ENCODE results near the gene FAM43B.

Gene FAM43B

GRCh38 chr1:20552728-20553445, 514 bp downstream of the FAM43B start:
- no peak for DNase-seq (ENCODE audit: low spot score)

DNA sequence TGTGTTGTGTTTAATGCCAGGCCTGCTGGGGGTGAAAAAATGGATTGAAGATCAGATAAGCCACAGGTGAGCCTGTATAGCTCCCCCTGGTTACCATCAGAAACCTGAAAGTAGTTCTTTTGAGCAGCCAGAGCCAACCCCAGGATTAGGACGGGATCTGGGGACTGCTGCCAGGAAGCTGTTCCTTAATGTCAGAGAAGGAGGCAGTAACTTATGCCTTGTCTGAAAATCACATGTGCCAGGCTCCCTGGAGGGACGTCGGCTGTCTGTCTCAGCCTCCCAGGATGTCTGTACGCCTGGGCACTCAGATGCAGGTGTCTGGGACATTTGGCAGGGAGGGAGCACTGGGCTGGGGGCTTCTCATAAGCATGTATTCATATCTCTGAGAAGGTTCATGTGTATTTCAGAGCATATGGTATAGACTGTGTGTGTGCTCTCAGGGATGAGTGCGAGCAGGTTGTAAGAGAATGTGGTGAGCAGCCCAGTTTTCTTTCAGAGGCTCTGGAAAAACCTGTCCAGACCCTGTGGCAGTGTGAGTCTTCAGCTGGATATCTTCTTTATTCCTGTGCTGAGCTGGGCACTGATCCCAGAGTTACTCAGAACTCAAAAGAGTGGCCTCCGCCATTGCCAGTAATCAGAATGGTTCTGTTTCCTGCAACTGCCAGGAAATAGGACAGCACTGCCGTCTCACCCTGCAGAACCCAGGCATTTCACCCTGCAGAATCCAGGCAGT, 2.8 kb downstream of the FAM43B start:
- no peak for DNase-seq (ENCODE audit: low spot score)

DNA sequence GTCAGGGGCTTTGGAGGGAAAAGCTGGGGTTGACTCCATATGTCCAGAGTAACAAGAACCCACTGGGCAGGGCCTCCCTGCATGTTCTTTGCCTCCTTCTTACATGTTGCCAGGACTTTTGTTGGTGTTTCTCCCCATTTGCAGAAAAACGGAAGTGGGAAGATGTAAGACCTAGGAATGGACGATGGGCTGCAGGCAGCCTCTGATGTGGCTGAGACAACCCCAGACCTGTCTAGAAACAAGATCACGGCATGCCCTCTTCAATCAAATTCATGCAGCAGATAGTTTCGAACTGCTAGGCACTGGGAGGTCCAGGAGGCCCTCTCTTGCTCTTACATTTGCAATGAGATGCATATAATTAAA, 3.4 kb downstream of the FAM43B start:
- DNase-seq (ENCODE audit: low spot score) = no peak

GRCh38 chr1:20558191-20558590, 5.8 kb downstream of the FAM43B start:
- no peak for DNase-seq (ENCODE audit: low spot score)

DNA sequence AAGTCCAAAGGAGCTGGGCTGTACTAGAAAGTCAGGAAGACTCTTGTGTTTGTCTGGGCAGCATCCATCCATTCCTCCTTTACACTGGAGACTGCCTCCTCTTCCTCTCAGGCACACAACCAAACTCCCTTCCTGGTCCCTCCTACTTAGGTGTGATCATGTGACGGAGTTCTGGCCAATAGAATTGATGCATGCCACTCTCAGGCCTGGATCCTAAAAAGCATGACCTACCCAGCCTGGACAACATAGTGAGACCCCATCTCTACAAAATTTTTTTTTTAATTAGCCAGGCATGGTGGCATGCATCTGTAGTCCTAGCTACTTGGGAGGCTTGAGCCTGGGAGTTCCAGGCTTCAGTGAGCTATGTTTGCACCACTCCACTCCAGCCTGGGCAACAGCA, 8.6 kb downstream of the FAM43B start:
- no peak for DNase-seq (ENCODE audit: low spot score)

DNA sequence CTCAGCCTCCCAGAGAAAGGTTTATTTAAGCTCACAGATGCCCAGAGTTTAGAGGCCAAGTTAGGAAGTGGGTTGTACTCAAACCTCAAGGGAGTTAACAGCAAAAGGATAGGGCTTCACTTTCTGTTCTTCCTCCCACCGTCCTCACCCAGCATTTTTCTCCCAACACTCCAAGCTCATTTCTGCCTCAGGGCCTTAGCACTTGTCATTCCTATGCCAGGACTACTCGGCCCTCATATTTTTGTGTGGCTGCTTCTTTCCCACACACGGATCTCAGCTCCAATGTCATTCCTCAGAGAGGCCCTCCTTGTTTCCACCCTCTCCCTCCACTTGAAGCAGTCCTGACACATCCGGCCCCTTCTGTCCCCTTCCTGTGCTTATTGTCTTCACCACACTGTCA, 12.9 kb downstream of the FAM43B start:
- no peak for DNase-seq (ENCODE audit: low spot score)

DNA sequence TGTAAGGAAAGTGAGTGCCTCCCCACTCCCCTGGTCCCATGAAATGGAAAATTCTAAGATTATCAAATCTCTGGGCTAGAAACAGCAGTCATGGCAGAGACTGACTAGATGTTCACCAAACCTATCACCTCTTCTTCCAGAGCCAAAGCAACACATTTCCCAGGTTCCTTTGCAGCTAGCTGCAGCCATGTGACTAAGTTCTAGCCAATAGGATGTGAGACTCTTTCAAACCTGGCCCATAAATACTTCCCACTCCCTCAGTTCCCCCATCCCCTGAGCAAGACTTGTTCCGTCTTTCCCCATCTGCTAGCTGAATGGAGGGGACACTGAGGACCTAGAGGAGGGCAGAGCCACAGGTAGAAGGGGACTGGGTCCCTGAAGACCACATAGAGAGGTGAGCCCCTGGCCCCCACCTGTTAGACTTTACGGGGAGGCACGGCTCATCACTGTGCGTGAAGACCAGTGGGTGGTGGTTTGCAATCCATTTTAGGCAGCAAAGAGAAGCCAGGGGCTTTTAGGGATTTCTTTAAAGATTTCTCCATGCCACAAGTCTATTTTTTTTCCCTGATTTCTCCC, 17.2 kb downstream of the FAM43B start:
- DNase-seq (ENCODE audit: low spot score) = no peak

- no peak for DNase-seq (ENCODE audit: low spot score)
These were observed 19.1 kb downstream of the FAM43B start for GRCh38 chr1:20571427-20571826.

GRCh38 chr1:20573987-20574386, 21.6 kb downstream of the FAM43B start:
- DNase-seq (ENCODE audit: low spot score) = no peak

DNA sequence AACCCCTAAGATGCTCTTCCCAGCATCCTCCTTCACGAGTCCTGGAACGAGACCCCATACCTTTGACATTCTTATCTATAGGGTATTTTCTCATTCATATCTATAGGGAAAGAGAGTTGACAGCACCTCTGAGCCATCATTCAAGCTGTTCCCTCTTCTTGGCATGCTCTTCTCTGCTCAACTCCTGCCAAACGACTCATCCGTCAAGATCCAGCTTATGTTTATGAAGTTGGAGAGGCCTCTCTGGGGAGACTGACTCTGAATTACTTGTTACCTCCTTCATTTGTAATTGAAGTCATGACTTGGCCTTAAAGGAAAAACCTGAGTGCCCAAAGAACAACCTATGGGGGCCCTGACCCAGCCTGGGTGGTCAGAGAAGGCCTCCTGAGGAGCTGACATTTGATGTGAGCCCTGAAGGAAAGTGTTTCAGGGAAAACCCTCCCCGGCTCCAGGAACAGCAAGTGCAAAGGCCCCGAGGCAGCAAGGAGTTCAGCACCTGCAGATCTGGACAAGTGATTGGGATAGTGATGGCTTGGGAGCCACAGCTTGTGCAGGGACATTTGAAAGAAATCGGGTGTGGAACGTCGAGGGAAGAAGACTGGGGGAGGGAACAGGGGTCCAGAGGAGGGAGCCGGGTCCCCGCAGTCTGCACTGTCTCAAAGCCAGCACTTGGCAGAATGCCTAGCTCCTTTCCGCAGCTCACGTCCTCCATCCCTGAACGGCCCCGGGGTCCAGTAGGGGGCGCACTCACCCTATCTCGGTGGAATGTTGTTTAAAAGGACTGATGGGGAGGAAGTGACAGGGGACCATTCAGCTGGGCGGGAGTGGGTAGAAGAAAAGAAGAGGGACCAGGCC, 22.5 kb downstream of the FAM43B start:
- DNase-seq (ENCODE audit: low spot score) = no peak

- no peak for DNase-seq (ENCODE audit: low spot score)
These were observed 23.4 kb downstream of the FAM43B start for GRCh38 chr1:20575541-20576336.

- no peak for DNase-seq (ENCODE audit: low spot score)
These were observed 25.7 kb downstream of the FAM43B start for GRCh38 chr1:20578062-20578461.

DNA sequence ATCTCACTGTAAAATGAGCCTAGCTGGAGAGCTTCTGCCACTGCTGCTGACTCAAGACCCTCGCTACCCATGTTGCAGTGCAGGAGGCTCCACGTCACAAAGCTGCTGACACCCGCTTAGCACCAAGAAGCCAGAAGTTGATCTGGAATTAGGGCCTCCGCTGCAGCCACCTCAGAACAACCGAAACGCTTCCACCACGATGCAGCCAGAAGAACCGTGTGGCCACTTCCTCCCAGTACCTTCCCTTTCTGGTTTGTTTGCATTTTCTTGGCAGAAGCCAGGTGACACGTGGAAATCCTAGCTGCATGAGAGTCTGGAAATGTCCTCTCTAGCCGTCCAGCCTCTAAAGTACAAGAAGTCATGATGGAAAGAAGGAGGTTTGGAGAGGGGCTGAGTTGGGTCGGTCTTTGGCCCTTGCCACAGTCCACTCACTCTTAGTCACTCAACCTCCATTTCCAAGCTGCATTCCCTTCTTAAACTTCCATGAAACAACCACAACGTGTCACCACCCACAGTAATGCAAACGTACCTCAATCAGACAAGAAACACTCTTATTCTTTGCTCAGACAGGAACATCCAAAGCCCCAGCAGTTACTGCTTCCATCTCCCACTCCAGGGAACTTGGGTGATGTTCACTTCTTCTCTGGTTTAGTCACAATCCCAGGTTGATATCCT, 26.5 kb downstream of the FAM43B start:
- no peak for DNase-seq (ENCODE audit: low spot score)

DNA sequence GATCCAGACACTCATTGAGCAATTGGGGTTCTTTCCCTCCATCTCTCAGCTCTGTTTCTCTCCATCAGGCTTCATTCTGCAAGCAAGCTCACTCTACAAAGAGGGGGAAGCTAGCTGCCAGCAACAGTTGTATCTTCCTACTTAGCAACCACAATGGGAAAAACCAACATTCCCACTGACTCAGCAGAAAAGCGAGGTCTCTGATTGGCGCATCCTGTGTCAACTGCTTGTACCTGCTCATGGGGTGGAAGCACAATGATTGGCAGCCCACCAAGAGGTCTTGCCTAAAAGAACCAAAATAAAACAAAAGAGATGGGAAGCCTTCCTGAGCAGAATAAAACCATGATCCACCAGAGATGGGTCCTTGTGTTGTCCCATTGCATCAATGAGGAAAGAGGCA, 32.5 kb downstream of the FAM43B start:
- no peak for DNase-seq (ENCODE audit: low spot score)

- DNase-seq (ENCODE audit: low spot score) = no peak
These were observed 34.7 kb downstream of the FAM43B start for GRCh38 chr1:20586953-20587660.

GRCh38 chr1:20587661-20588053, 35.3 kb downstream of the FAM43B start:
- no peak for DNase-seq (ENCODE audit: low spot score)

DNA sequence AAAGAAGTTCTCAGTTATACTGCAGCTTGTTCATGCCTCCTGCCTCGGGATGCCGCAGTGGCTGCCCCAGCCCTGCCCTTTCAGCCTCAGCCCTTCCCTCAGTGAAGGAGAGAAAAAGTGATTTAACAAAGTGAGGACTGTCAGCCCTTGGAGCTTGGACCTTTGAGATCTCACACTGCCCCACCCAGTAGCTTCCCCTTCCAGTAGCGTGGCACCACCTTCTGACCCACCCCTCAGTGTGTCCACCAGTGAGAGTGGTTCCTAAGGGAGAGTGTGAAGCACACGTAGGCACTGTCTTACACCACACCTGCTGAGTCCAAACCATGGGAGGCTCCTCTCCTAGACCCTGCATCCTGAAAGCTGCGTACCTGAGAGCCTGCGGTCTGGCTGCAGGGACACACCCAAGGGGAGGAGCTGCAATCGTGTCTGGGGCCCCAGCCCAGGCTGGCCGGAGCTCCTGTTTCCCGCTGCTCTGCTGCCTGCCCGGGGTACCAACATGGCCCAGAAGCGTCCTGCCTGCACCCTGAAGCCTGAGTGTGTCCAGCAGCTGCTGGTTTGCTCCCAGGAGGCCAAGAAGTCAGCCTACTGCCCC, 36.4 kb downstream of the FAM43B start, which contains the start of gene CDA:
Gene CDA, plus strand, starts transcription at position 464 of the 592 bp plus-strand sequence. Its CDS starts 33 bp downstream, at position 497.
- no peak for DNase-seq (ENCODE audit: low spot score)

GRCh38 chr1:20589331-20590278, 37.2 kb downstream of the FAM43B start:
- DNase-seq (ENCODE audit: low spot score) = no peak

DNA sequence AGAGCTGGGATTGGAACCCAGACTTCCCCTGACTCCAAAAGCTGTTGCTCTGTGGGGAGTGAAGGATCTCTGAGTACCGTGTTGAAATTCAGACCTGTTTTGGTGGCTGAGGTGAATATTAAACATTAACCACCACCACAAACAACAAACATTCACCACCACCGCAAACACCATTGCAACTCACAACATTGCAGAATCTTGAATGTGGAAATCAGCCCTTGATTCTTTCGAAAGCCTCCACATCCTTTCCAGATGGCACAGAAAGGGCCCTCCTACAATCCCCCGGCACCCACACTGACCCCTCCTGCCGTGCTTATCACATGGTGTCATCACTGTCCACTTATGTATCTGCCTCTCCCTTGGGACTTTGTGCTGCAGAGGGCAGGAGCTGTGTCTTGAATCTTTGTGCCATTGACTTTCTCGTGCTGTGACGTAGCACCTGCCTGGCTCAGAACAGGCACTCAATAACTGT, 38.0 kb downstream of the FAM43B start:
- DNase-seq (ENCODE audit: low spot score) = no peak
